NCI-H345 (cell line): ENCODE data around the gene WDR82.

ENCODE experiments used
- DNase-seq: peaks from one replicate; lab custom pipeline; 2025; lab: John Stamatoyannopoulos, UW

Gene WDR82

DNA sequence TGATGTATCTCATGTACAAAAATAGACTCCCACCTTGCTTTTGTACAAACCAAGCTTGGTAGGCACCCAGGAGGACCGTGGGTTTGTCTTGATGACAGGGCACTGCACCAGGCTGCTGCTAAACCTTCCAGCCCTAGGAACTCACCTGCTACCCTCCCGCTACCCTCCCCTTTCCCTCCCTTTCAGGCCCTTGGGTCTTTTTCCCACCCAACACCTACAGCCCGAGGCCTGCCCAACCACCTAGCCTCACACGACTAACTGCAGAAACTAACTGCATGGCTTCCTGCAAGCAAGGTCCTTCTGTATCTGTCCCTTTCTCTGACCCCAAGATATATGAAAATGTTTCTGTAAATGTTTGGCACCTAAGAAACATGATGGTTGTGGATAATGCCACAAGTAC, 21.8 kb downstream of the WDR82 start:
- DNase-seq = no peak

DNA sequence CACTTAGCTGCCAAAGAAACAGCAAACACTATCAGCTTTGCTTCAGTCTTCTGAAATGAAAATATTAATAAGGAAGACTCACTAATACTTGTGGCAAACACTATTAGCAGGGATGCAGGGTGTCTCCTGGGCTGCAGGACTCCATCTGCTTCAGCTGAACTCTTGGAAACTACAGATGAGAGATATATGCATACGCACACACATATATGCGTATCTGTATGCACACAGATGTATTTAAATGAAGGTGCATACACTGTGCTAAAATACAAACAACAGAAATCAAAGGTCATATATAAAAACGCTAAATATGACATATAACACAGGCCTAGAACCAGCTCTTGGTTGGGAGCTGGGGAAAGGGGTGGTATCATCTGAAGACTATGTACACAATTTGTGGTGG, 22.3 kb downstream of the WDR82 start:
- DNase-seq = no peak

DNA sequence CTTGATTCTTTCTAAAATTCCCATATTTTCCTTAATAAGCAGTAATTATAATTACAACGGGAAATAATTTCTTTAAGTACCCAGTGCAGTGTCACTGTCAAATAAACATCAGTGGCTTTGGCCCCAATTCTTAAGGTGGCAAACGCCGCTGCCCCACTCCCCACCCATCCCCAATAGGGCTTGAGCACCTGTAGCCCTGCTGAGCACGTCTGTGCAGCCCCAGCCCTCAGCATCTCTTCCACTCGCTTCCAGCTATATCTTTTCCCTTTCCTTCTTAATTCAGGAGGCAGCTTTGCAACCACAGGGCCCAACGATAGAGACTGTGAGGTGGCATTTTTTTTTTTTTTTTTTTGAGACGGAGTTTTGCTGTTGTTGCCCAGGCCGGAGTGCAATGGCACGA, 23.8 kb downstream of the WDR82 start:
- no peak for DNase-seq

DNA sequence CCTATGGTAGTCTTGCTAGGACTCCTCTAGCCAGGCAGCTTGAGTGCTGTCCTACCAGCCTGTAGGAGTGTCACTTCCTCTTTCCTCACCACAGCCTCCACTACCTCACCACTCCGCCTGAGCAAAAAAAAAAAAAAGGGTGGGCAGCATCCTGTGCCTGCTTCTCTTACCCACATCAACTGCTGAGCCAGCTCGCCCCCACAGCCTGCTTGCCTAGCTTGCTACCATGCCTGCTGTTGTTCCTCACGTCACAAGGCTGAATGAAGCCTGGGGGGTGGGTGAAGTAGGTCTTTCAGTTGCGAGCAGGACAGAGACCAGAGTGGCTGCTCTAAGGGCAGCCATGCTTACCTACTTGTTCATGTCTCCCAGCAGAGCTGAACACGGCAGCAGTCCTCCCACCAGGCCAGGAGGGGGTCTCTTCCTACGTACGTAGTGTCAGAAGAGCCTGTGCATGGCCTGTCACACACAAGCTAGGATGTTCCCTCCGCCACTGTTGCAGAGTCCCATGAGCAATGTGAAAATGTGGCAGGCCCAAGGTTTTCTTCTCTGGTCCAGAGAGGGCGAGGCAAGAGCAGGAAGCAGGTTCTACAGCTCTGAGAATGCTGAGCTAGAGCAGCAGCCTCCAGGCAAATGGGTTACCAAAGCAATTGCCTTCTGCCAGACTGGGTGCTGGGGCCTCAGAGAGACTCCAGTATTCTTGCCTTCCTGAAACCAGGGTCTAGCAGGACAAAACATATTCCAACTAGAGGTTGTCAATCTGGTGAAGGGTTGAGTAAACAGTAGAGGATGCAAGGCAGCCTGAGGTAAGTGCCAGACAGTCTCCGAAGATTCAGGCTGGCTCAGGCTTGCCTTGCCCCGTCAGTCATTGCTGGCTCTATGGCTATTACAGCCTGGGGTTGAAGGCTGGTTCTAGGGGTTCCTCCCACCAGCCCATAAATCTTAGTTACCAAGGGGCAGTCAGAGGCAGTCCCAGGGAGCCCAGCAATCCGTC, 24.8 kb downstream of the WDR82 start:
- DNase-seq = no peak

DNA sequence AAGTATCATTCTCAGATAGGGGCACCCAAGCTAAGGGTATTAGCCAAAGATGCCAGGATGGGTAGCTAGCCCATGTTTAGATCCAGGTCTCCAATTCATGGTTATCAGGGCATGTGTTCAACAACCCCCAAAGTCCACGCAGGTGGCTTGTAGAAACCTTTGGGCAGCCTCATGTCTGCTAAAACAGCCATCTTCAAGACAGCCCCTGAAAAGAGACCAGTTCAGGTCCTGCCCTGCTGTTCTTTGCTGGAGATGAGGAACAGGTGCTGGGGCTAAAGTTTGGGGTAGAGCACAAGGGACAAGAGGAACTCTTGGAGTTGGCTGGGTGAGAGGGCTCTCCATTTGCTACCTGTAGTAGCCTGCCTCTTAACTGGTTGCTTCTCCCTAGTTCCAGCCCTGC, 28.3 kb downstream of the WDR82 start:
- DNase-seq = no peak

DNA sequence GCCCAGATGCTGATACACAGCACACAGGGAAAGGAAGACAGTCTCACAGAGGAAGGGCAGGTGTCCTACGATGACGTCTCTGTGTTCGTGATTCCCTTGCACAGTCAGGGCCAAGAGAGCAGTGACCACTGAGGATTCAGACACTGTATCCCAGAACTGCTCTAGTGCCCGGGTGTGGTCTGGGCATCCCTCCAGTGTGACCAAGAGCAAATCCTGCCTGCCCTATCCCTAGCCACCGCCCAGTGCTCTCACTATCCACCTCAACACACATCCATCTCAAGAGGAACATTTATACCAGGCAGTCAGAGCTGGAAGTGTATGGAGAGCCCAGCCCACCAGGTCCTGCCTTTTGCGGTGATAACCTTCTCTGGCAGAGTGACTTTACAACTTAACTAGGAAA, 28.8 kb downstream of the WDR82 start:
- no peak for DNase-seq

DNA sequence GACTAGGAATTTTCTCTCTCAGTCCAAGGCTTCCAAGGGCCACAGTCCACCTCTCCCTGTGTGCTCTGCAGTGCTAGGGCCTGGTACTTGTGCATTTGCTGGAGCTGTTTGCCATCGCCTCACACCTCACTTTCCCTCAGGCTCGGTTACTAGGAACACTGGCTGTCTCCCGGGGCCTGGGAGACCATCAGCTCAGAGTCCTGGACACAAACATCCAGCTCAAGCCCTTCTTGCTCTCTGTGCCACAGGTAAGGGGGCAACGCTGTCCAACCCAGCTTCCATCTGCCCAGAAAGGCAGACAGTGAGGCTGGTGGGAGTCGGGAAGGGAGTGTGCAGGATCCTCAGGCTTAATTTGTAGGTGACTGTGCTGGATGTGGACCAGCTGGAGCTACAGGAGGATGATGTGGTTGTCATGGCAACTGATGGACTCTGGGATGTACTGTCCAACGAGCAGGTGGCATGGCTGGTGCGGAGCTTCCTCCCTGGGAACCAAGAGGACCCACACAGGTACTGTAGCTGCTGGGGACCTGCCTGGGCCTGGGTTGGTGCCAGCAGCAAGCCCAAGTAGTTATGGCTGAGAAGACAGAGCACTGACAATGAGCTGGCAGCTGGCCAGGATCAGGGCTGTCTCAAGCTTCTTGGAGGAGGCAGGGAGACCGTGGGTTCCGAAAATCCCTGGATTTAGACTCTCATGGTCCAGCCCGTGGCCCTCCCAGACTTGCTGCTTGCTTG, 29.5 kb downstream of the WDR82 start:
- no peak for DNase-seq

DNA sequence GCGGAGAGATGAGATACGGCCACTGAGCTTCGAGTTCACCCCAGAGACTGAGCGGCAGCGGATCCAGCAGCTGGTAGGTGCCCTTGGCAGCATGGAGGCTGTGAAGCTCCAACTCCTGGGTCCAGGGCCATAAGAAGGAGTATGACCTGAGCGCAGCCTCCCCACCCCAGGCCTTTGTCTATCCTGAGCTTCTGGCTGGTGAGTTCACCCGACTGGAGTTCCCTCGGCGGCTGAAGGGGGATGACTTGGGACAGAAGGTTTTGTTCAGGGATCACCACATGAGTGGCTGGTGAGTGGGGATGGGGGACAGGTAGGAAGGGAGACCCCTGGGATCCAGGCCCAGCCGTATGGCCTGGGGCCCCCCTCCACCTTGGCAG, 30.3 kb downstream of the WDR82 start:
- no peak for DNase-seq

DNA sequence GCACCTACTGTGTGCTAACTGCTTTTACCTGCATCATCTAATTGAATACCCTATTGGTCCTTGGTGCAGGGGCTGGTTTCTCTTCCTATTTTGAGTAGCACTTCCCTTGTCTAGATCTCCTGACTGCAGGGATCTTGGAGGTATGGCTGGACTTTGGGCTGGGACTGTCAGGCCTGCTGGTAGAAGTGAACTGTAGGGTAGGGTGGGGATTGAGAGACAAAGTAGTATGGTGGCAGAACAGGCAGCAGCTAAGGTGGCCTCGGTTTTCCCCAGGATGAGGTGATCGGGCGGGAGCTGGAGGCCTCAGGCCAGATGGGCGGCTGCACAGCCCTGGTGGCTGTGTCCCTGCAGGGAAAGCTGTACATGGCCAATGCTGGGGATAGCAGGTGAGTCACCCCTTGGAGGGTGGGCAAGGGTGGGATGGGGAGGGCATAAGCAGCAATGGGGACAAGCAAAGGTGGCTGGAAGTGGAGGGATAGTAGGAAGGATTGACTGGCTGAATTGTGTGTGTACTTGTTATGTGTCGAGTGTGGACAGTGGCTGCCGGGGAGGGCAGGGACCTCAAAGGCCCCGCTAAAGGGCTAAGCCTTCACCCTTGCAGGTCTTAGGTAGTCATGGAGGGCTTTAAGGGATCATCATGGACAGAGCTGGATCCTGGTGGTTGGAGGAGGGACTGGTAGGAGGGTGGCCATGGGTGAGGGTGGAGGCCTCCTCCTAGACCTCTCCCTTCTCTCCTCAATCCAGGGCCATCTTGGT, 30.9 kb downstream of the WDR82 start:
- no peak for DNase-seq

DNA sequence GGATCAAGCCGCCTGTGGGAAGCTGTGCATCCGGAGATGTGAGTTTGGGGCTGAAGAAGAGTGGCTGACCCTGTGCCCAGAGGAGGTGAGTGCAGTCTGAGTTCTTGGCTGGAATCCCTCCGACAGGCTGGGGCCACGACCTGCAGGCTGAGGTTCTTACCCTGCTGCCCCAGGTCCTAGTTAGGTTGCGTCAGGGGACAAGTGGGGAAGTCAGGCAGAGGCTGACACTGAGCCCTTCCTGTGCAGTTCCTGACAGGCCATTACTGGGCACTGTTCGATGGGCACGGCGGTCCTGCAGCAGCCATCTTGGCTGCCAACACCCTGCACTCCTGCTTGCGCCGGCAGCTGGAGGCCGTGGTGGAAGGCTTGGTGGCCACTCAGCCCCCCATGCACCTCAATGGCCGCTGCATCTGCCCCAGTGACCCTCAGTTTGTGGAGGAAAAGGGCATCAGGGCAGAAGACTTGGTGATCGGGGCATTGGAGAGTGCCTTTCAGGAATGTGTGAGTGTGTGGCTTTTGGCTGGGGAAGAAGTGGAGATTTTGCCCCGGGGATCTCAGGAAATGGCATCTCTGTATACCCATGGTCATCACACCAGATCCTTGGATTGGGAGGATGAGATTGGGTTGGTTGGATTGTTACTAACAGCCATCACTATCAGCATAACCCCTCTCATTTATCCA, 31.6 kb downstream of the WDR82 start:
- DNase-seq = no peak

DNA sequence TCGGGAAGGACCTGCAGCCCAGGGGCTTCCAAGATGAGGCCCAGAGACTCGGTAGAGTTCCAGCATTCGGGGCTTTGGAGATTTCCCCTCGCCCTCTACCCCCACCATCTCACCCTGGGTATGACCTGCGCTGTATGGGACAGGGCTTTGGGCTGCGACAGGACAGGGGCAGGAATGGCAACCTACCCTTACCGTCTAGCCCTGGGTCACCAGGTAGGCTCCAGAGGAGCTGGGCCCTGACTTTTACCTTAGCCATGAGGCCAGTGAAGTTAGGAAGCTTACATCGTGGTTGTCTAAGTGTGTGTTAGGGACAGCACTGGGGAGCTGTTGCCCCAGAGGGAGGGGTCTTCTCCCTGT, 32.2 kb downstream of the WDR82 start:
- DNase-seq = no peak

DNA sequence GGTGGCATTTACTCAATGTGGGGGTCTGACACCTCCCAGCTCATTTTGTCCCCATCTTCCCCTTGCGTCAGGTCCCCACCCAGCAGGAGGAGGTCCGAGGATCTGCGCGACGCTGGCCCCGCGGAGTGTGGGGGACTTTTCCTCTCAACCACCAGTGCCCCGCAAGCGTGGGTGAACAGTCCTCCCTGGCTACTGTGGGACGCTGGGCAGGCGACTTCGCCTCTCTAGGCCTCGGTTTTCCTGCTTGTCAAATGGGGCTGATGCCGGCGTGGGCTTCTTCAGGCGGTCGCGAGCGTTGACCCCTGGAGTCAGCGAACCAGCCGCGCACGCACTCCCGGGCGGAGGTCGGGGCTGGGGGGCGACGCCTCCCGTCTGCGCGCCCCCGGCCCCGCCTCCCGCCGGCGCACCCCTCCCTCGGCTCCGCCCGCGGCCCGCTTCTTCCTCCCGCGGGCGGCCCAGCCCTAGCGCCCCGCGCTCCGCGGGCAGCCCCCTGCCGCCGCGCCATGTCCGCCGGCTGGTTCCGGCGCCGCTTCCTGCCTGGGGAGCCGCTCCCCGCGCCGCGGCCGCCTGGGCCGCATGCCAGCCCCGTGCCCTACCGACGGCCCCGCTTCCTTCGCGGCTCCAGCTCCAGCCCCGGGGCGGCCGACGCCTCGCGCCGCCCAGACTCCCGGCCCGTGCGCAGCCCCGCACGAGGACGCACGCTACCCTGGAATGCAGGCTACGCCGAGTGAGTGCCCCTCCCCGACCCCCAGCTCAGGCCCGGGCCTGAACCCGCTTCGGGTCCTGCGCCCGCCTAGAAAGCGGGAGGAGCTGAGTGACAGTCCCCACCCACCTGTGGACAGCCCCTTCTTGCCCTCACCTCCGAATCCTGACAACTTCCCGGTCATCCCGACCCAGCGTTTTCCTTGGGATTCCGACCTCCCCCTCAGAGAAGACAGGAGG, 32.9 kb downstream of the WDR82 start, which contains the start of gene PPM1M:
TSS of gene PPM1M (plus strand) at position 438 of the 942 bp plus-strand sequence. CDS start at position 504, 66 bp downstream.
- peak; percentile 30 for DNase-seq

DNA sequence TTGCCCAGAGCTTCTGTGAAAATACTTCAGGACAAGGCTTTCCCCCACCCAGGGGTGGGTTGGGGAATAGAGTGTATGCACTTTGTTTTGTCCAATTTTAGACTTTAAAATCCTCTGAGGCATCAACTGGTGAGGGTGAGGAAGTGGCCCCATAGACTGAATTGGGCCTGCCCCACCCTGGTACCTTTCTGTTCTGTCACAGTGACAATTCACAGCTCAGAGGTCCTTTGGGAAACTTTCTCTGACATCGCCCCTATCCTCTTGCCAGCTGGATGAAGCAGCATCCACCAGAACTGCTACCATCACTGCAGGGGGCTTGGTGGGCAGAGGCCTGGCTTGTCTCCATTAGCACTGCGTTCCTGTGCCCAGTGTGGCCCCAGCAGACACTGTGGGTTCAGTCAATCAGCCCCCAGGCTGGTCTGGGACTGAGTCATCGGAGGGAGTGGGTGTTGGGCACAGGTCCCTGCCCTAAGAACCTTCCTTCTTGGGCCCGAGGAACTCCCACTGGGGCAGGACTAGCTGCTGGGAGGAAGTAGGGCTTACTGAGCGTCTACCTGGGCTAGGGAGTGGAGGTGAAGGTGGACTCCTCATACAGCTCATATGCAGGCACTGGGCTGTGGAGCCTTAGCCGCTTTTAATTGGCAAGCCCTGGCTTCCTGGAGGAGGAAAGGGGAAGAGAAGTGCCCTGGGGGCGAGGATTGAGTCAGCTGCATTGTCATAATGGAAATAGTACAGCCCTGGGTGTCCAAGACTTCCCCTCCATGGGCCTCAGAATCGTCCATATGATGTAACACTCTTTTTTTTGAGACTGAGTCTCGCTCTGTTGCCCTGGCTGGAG, 34.4 kb downstream of the WDR82 start:
- DNase-seq = no peak

DNA sequence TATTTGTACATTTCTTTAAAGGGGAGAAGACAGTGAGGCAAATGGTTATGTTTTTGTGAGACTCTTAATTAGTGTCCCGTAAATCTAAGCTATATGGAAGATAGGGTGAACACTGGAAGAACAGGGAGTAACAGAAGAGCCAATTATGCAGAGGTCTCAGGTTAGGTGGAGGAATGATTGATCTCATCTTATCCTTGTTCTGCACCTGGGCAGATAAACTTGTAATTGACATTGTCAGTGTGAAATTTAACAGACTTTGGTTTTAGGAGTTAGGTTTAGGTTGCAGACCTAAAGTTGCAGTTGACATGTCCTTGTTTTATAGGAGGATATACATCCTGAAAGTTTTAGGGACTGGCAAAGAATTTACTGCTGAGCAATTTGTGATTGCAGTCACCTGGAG, 36.4 kb downstream of the WDR82 start:
- DNase-seq = no peak

DNA sequence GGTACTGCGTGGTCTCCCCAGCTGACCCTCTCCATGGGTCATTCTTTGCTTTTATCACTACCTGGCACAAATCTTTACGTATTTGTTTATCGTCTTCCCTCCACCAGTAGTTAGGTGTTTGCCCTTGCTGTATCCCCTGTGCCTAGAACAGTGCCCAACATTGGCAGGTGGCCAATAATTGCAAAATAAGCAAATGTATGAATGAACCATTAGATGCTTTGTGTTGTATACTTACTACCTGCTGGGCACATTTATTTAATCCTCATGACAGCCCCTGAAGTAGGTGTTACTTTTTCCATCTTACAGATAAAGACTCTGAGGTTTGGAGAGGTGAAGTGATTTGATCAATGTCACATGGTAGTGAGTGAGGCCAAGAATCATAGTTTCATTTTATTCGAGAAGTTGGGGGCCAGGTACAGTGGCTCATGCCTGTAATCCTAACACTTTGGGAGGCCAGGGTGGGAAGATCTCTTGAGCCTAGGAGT, 37.5 kb downstream of the WDR82 start:
- DNase-seq = peak; percentile 42

DNA sequence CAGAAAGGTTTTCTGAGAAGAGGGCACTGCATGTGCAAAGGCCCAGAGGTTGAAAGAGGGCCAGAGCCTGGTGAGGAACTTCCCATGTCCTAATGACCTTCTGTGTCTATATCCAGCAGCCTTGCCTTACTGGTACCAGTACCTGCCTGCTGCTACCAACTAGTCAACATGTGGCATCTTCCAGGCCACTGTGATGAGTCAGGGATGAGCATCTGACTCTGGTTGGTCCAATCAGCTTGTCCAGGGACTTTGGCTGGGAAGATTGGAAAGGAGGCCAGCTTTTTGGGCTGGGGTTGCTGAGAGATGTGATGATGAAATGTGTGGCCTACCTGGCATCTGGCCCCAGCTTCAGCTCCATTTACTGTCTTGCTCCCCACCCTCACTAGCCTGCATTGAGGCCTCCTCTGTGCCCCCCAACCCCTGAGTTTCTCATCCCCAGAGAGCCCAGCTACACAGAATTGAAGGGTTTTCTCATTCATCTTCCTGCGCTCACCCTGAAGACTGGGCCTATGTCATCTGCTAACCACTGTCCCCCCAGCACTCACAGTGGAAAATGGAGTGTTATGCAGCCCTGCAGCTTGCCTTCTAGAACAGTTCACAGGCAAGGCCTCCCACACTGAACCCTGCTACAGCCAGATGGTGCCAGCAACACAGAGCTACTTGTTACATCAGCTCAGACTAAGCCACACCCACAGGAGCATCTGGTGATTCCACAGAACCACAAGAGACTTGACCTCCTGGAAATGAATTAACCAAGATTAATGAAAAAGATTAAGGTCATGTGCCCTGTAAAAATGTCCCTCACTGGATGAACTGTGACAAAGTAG, 38.2 kb downstream of the WDR82 start:
- DNase-seq = peak; percentile 48

DNA sequence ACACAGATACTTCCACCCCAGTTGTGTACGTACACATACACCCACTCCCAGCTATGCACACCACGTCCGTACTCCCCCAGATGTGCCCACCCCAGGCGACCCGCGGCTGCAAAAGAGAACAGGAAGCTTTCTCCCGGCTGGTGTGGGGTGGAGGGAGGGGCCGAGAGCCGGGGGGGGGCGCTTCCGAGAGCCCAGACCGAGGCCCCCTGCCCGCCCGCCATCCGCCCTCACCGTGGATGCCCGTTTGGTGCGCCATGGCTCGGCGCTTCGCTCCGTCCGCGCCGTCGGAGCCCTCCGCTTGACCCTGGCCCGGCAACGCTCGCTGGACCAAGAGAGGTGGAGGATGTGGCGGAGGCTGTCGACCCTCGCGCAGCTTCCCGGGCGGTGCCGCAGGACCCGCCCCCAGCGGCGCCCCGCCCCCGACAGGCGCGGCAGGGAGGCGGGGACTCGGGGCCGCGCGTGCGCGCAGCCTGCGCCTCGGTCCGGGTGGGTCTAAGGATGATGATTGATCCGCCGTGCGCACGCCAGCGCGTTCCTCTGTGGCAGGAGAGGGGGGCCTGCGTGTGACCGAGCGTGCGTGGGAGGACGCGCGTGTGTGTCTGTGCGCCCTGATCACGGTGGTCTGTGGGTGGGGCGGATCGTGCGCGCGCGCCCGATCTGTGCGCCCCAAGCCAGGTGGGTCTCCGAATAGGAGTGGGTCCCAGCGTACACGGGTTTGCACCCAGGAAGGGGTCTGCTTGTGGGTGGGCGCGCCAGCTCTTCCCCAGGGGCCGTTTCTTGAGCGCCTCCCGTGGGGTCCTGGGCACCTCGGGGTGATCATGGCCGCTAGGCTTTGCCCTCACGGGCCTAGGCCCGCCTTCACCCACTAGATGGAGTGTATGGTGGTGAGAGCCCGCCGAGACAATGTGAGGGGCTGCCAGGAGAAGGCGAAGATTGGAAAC, 39.4 kb downstream of the WDR82 start, which contains the start of gene TWF2:
TSS of gene TWF2 (minus strand) at position 398 of the 941 bp plus-strand sequence. CDS start at position 256, 142 bp downstream.
- peak; percentile 68 for DNase-seq
